ENCODE results near the gene CCER1.
"Not testable (repeated sequence)": the region's sequence is repeated elsewhere in the genome, so short reads cannot be mapped to it uniquely, and the experiment has no call there.

Gene CCER1
- 0 to 0.14 reads per million in 2 donors for total RNA-seq

GRCh38 chr12:90954921-90955320 lies at the start of gene CCER1:
TSS of gene CCER1 (minus strand) at chr12:90955176. CDS start at chr12:90954742, 434 bp downstream.
- no peak for DNase-seq

GRCh38 chr12:91003737-91004136 lies 48.8 kb upstream of the CCER1 start:
- no peak for DNase-seq

GRCh38 chr12:91001306-91001705 lies 46.3 kb upstream of the CCER1 start:
- no peak for DNase-seq

- no peak for DNase-seq
Observed at GRCh38 chr12:90999966-91000365, 45.0 kb upstream of the CCER1 start.

- DNase-seq = no peak
Observed at GRCh38 chr12:90999527-90999926, 44.6 kb upstream of the CCER1 start.

- DNase-seq = no peak
Observed at GRCh38 chr12:90995010-90995409, 40.0 kb upstream of the CCER1 start.

- no peak for DNase-seq
Observed at GRCh38 chr12:90991952-90992465, 37.0 kb upstream of the CCER1 start.

GRCh38 chr12:90990611-90991010 lies 35.6 kb upstream of the CCER1 start:
- no peak for DNase-seq

- no peak for DNase-seq
Observed at GRCh38 chr12:90989686-90990111, 34.7 kb upstream of the CCER1 start.

GRCh38 chr12:90987520-90987919 lies 32.5 kb upstream of the CCER1 start:
- no peak for DNase-seq

- DNase-seq = no peak
Observed at GRCh38 chr12:90987101-90987500, 32.1 kb upstream of the CCER1 start.

GRCh38 chr12:90985331-90985730 lies 30.4 kb upstream of the CCER1 start:
- DNase-seq = not testable (repeated sequence)

GRCh38 chr12:90984114-90984513 lies 29.1 kb upstream of the CCER1 start:
- no peak for DNase-seq

GRCh38 chr12:90982170-90982569 lies 27.2 kb upstream of the CCER1 start:
- no peak for DNase-seq

GRCh38 chr12:90979951-90980350 lies 25.0 kb upstream of the CCER1 start:
- DNase-seq = no peak

GRCh38 chr12:90979019-90979418 lies 24.0 kb upstream of the CCER1 start:
- DNase-seq = no peak

- DNase-seq = no peak
Observed at GRCh38 chr12:90978117-90978770, 23.3 kb upstream of the CCER1 start.

GRCh38 chr12:90977224-90977623 lies 22.2 kb upstream of the CCER1 start:
- no peak for DNase-seq

- DNase-seq = no peak
Observed at GRCh38 chr12:90974286-90974685, 19.3 kb upstream of the CCER1 start.

GRCh38 chr12:90972226-90972625 lies 17.2 kb upstream of the CCER1 start:
- DNase-seq = no peak

- DNase-seq = no peak
Observed at GRCh38 chr12:90970911-90971310, 15.9 kb upstream of the CCER1 start.

GRCh38 chr12:90970471-90970870 lies 15.5 kb upstream of the CCER1 start:
- no peak for DNase-seq

- no peak for DNase-seq
Observed at GRCh38 chr12:90969851-90970250, 14.9 kb upstream of the CCER1 start.

GRCh38 chr12:90969346-90969745 lies 14.4 kb upstream of the CCER1 start:
- DNase-seq = no peak

- DNase-seq = no peak
Observed at GRCh38 chr12:90965204-90965603, 10.2 kb upstream of the CCER1 start.

Measured in T-helper 9 cell (primary cell).